ENCODE data around the gene TBL3.

Gene TBL3

GRCh38 chr16:1976951-1977874 lies 5.4 kb downstream of the TBL3 start:
- in situ Hi-C loops (cut with HindIII; ENCODE audit: low sequenced_read_pairs), result no loop called here
- no peak for DNase-seq (ENCODE audit: low read depth)
- TF ChIP-seq CTCF (IDR thresholded peaks at IDR 0.05; ENCODE audit: low read depth, low read length, missing control alignments), result no peak
- no peak overlapping the region for H3K4me3 ChIP-seq (ENCODE audit: low read depth, low read length)

- in situ Hi-C loops (cut with HindIII; ENCODE audit: low sequenced_read_pairs), result no loop called here
- no peak for DNase-seq (ENCODE audit: low read depth)
- TF ChIP-seq CTCF (IDR thresholded peaks at IDR 0.05; ENCODE audit: low read depth, low read length, missing control alignments), result no peak
- H3K4me3 ChIP-seq (ENCODE audit: low read depth, low read length), result no peak overlapping the region
These were observed 6.0 kb downstream of the TBL3 start for GRCh38 chr16:1977875-1978268.

GRCh38 chr16:1978476-1979120 lies 6.7 kb downstream of the TBL3 start:
- H3K4me3 ChIP-seq (ENCODE audit: low read depth, low read length), result no peak overlapping the region
- in situ Hi-C loops (cut with HindIII; ENCODE audit: low sequenced_read_pairs), result no loop called here
- no peak for DNase-seq (ENCODE audit: low read depth)
- TF ChIP-seq CTCF (IDR thresholded peaks at IDR 0.05; ENCODE audit: low read depth, low read length, missing control alignments), result no peak

- DNase-seq (ENCODE audit: low read depth), result no peak
These were observed 7.6 kb downstream of the TBL3 start for GRCh38 chr16:1979271-1980029.

GRCh38 chr16:1980030-1980769 lies 8.3 kb downstream of the TBL3 start:
- in situ Hi-C loops (cut with HindIII; ENCODE audit: low sequenced_read_pairs), result loop anchor here (5.0 kb wide), 1 partner anchor 57 kb away; no protein-coding TSS in a partner anchor
- no peak for DNase-seq (ENCODE audit: low read depth)
- no peak overlapping the region for H3K4me3 ChIP-seq (ENCODE audit: low read depth, low read length)
- TF ChIP-seq CTCF (IDR thresholded peaks at IDR 0.05; ENCODE audit: low read depth, low read length, missing control alignments), result no peak

More at GRCh38 chr16:1979271-1980029, 7.6 kb downstream of the TBL3 start:
- TF ChIP-seq CTCF (IDR thresholded peaks at IDR 0.05; ENCODE audit: low read depth, low read length, missing control alignments), result no peak
- in situ Hi-C loops (cut with HindIII; ENCODE audit: low sequenced_read_pairs), result loop anchor here (5.0 kb wide), 1 partner anchor 58 kb away; no protein-coding TSS in a partner anchor
- H3K4me3 ChIP-seq (ENCODE audit: low read depth, low read length), result no peak overlapping the region

- in situ Hi-C loops (cut with HindIII; ENCODE audit: low sequenced_read_pairs), result loop anchor here (5.0 kb wide), 1 partner anchor 57 kb away; no protein-coding TSS in a partner anchor
These were observed 8.9 kb downstream of the TBL3 start for GRCh38 chr16:1980770-1981087.

More at GRCh38 chr16:1980770-1981087, 8.9 kb downstream of the TBL3 start:
- TF ChIP-seq CTCF (IDR thresholded peaks at IDR 0.05; ENCODE audit: low read depth, low read length, missing control alignments), result no peak
- no peak overlapping the region for H3K4me3 ChIP-seq (ENCODE audit: low read depth, low read length)
- DNase-seq (ENCODE audit: low read depth), result no peak

Measured in astrocyte of the cerebellum (primary cell).